G401 (cell line): ENCODE results near the gene MINDY4B. TPM values are rescaled to one million over a fixed set of nuclear protein-coding genes. Genes with fewer than 3 reads are reported as not detected.

ENCODE experiments used
- DNase-seq: peaks from one replicate; pipeline ENCODE4 v3.0.0-alpha.2; 2015; ENCODE audit warnings: low spot score
- in situ Hi-C: cut with HindIII; loops from 2 replicates; pipeline ENCODE4 v1.10.0; 2016; ENCODE audit warnings: low sequenced_read_pairs, mixed read lengths
- total RNA-seq: library from RNA; depleted of rRNA; stranded (reverse); fragments of >200 nt; shearing (Covaris generic); gene quantifications from 2 replicates; pipeline ENCODE4 v1.2.3, GENCODE V29; 2014

Gene MINDY4B
- total RNA-seq, 1 experiment from 2014 or later, result not detected

DNA sequence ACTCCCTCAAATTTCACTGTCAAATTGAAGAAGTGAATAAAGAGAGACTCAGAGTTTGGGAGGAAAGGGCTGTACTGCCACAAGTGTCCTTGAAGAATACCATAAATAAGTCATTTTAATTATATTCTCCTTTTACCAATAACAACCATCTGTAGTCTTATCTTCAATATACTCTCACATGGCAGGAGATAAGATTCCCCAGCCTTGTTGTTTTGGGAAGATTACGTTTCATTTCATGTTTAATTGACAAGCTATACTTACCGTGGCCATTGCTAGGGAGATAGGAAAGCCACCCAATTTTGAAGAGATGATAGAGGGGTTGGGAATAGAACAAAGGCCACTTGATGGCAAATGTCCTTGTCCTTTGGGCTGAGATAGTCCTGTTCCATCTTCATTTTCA, 2.3 kb downstream of the MINDY4B start:
- no peak for DNase-seq
- in situ Hi-C loops, result no loop called here

DNA sequence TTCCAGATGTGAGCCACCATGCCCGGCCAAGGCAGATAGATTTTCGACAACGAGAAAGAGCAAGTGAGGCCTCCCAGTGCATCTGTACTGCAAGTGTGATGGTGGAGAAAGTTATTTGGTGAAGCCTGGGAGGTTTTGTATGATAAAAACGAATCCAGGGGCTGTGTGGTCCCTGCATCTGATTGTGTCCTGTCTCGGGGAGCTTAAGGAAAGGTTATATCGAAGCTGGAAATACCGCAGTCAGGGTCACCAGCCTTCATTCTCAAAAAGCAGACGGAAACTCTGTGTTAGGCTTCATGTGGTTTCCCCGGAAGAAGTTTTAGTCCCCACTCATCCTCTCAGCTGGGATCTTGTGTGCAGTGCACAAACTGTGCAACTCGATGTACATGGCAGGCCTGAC, 3.4 kb downstream of the MINDY4B start:
- in situ Hi-C loops, result no loop called here
- DNase-seq, result no peak

DNA sequence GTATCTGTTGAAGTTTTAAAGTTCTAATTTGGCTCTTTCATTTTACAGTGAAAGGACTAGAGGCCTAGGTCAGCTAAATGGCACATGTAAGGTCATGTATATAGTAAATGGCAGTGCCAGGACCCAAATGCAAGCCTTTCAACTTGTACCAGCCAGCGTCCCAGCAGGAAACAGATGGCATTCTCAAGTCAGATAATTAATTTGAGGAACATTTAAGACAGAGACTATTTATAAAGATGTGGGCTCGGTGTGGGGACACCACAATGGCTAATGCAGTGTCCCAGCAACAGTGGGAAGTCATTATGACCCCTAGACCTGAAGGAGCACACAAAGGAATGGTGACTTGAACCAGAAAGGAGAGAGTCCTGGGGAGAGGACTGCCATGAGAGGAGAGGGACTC, 6.1 kb downstream of the MINDY4B start:
- in situ Hi-C loops, result no loop called here
- DNase-seq, result peak; percentile 61

DNA sequence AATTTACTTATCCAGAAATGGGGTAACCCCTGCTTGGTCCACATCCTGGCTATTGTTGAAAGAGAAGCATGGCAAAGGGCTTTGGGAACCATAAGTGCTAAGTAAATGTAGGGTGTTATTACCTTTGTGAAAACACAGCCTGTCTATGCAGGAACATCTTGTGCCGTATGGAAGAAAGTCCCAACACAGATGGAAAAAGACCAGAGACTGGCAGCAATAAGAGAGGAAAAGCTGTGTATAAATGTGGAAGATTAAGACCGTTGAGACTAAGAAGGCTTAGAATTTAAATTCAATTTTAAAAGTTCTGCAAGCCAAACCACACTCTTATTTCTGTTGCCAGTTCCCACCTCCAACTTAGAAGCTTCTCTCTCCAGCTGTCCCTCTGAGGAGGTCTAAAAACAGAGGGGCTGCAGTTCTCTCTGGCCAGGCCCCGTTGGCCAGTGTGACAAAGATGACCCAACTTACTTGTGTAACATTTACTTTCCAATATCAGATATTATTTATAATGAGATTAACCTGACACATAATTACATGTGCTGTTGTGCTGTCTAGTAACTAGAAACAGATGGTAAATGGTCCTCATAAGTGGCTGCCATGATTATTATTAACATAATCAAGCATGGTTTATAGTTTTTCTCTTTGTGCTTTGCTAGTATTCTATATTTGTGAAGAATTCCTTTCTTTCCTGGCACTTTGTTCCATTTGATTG, 7.0 kb downstream of the MINDY4B start:
- in situ Hi-C loops, result no loop called here

DNA sequence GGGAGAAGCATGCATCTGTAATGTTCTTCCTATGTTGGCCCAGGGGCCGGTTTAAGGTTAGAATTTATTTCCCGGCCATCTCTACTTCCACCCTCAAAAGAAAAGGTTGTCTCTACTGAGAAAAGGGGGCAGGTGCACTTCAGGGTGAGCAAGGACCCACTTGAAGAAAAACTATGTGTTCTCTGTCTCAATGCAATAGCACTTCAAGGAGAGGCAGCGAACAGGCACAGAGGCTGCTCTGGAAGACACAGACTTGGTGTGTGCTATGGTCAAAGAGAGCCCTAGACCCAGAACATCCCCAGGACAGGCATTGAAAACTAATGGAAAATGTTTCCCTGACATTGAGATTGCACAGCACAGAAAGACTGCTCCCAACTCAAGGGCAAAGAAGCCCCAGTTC, 7.6 kb downstream of the MINDY4B start:
- in situ Hi-C loops, result no loop called here
- DNase-seq, result no peak

More for the DNA sequence above, 7.0 kb downstream of the MINDY4B start:
- DNase-seq, result no peak

DNA sequence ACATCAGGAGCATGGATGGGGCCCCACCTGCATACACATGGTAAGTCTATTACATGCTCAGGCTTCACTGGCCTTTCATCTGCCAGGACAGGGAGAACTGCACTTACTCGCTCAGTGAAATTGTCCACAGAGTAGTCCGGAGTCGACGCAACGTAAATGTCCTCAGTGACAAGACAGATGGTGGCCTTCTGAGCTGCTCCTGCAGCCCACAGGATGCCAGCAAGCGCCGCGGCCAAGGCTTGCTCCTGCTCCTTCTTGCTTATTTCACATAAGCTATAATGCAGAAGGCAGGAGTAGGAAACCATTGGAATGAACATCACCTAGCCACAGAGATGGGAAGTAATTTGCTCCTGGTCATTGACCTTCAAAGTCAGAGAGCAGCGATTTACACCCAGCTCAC, 14.4 kb downstream of the MINDY4B start:
- in situ Hi-C loops, result no loop called here

DNA sequence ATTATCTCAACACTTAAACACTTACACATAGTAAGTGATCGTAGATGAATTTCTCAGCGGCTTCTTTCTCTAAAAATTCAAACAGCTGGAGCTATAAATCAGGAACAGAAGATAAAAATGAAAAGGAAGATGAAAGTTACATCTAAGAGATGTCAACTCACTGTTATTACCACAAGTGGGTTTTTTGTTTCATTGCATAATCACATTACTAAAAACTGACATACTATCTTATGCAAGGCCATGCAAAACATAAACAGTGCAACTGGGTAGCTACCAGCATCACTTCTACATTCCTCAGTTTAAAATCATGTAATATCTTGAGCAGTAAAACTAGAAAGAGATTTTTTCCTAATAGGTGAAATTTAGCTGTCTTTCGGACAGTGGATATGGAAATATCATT, 14.9 kb downstream of the MINDY4B start:
- DNase-seq, result no peak
- in situ Hi-C loops, result no loop called here

More for the DNA sequence above, 14.4 kb downstream of the MINDY4B start:
- peak; percentile 75 for DNase-seq

DNA sequence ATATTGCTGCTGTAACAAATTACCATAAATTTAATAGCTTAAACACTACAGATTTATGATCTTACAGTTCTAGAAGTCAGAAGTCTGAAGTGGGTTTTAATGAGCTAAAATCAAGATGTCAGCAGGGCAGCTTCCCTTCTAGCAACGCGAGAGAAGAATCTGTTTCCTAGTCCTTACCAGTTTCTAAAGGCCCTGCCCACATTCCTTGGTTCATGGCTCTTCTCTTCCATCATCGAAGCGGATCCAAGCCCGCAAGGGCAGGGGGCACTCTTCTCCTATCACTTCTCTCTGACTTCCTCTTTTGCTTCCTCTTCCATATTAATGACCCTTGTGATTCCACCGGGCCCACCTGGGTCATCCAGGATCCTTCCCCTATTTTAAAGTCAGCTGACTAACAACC, 16.1 kb downstream of the MINDY4B start:
- in situ Hi-C loops, result no loop called here
- no peak for DNase-seq

DNA sequence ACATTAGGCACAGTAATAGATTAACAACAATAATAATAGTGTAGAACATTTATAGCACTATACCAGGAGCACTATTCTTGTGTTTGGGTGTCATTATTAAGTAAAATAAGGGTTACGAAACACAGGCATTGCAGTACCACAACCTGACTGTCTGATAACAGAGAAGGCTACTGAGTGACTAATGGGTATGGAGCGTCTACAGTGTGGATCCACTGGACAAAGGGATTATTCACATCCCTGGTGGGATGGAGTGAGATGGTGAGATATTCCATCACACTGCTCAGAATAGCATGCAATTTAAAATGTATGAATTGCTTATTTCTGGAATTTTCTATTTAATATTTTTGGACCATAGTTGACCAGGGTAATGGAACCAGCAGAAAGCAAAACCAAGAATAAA, 18.2 kb downstream of the MINDY4B start:
- no peak for DNase-seq
- in situ Hi-C loops, result no loop called here

DNA sequence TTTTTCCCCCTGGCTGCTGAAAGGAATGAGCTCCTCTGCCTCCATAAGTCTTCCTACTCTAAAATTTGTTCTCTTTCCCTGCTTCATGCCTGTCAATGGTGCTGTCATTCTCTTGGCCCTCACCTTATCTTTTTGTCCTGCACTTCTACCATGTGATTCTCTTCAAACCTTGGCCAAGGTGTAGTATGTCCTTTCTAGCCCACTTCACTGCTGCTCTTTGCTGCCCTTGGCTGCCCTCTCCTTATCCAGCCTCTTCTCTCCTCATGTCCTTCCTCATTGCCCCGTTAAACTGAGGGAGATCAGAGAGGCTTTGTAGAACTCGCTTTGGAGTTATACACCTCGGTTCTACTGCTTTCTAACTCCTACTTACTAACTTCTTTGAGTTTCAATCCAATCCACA, 19.7 kb downstream of the MINDY4B start:
- DNase-seq, result no peak
- in situ Hi-C loops, result no loop called here

DNA sequence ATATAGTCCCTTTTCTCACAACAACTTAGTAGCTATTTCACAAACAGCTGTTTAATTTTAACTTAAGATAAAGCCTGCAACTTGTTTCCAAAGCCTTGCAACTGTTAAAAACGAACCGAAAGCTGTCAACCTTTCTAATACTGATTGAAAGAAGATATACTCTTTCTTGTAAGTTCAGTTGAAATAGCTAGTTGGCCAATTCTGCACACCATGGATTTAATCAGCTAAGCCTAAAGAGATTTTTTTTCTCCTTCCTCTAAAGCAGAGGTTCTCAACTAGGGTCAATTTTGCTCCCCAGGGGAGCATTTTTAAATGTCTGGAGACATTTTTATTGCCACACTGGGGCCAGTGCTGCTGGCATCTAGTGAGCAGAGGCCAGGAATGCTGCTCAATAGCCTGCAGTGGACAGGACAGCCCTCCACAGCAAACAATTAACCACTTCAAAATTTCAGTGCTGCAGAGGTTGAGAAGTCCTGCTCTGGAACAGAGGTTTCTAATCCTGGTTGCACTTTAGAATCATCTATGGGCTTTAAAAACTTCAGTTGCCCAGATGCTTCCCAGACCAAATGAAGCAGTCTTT, 26.2 kb downstream of the MINDY4B start:
- in situ Hi-C loops, result no loop called here
- no peak for DNase-seq

DNA sequence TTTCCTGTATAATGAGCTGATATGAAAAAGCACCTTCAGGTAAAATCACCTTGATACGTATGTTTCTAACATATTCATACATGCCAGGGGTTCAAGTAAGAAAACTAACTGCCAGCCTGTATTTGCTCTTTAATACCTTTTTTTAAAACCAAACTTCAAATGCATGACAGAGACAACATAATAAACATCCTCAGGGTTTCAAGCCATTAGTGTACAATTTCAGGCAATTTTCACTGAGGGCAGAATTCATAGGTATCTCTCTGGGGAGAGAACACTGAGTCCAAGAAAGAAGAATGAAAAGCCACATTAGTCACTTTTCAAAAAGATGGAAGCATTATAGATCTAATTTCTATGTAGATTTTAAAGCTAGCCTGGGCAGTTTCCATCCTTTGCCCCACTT, 26.9 kb downstream of the MINDY4B start:
- DNase-seq, result no peak
- in situ Hi-C loops, result no loop called here

DNA sequence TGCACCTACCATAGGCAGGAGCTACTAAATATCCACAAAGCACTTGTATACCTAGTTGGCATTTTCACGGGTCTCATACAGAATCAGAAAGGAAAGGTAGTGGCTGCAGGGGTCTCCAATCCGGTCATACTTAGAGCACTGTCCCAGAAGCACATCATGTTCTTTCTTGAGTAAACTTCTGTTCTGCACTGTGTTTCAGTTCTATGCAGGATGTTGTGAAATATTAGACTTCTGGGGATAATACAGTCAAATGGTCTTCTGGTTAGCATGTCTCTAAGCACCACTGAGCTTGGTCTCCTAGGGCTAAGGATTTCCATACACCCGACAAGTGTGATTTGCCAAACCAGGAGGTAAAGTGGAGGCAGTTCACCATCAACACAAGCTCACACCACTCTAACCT, 27.9 kb downstream of the MINDY4B start:
- no peak for DNase-seq
- in situ Hi-C loops, result no loop called here

DNA sequence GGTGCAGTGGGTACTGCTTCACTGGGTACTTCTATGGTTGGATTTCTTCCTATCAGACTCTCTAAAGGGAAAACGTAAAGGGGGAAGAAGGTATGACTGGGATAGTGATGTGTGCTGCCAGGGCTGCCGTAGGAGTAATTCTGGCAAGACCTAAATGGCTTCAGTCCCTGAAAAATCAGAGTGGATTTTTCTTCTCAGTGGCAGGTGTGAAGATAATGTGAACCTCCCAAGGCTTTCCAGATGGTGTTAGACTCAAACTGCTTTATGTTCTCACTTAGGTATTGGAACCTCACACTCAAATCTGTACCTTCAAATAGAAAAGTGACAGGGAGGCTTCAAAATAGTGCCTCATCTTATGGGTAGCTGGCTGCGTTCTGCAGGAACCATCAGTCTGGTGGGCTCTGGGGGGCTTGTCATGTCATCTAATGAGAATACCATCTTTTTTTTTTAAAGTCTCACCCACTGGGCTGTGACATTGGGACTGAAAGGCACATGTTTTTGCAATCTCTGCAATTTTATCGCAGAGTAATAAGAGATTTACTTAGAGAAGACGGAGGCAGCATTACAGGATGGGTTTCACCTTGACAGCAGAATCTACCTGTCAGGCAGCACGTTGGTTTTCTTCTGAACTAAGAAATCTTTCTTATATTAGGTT, 28.5 kb downstream of the MINDY4B start:
- peak; percentile 19 for DNase-seq
- in situ Hi-C loops, result no loop called here

DNA sequence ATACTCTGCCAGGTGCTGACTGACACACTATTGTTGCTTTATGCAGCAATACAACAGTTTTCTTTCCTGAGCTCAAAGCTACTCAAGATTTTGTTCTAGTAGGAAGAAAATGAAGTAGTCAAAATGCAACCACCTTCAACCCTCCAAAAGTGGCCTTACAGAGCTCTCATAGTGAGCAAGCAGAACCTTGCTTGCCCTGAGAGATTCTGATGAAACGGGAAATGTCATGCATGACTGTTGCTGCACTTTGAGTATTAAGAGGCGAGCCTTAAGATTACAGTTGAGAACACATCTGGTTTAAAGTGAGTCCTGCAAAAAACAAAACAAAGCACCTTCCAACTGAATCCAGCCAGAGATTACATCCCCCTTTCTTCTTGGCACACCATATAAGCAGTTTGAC, 29.7 kb downstream of the MINDY4B start:
- in situ Hi-C loops, result no loop called here

DNA sequence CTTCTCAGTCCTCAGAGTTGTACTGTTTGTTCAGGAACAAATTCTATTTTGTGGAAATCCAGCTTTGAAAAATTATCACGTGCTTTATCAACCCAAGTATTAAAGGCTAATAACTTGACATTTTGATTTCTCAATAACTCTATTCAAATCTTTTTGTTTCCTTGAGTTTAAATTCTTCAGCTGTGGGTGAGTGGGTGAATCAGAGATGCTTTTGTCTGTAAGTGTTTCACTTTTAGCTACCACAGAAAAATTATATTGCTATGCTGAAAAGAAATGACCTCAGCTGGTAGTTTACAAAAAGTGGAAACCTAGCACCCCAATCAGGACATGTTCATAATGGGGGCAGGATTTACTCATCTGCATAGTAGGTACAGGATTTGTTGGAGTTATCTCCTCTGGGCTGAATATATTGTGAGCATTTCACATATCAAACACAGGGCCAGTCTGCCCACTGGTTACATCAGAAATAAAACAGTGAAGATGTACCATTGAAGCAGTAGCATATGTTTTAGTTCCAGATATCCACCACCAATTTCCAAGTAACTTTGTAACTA, 30.5 kb downstream of the MINDY4B start:
- in situ Hi-C loops, result no loop called here
- no peak for DNase-seq

More for the DNA sequence above, 29.7 kb downstream of the MINDY4B start:
- no peak for DNase-seq

DNA sequence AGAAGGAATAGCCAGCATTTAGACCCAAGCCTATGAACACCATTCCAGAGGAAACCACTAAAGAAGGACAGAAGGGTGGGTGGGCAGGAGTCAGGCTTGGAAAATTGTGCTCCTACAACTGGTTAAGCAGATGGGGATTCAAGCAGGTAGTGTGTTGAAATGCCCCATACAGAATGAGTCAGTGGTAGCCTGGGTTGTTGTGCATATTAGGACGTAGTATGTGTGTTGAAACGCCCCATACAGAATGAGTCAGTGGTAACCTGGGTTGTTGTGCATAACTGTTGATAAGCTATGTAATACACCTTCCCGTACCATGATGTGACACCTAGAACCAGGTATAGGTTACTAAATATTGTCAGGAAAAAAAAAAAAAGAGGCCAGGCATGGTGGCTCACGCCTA, 34.0 kb downstream of the MINDY4B start:
- no peak for DNase-seq
- in situ Hi-C loops, result no loop called here

DNA sequence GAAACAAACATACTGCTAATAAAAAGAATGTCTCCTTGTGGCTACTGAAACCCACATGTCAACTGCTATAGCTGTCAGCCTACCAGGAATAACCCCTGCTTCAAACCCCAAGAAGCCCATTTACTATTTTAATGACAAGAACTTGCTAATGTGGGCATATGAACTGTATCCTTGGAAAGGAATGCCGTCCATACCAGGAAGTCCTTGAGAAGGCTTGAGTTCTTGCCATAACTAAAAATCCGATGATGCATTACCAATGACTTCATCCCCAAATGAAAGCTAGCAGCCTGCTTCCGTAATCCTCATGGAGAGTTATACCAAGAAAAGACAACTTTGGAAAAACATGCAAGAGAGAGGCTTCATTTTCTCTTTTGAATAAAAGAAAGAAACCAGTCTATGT, 34.8 kb downstream of the MINDY4B start:
- no peak for DNase-seq
- in situ Hi-C loops, result no loop called here

DNA sequence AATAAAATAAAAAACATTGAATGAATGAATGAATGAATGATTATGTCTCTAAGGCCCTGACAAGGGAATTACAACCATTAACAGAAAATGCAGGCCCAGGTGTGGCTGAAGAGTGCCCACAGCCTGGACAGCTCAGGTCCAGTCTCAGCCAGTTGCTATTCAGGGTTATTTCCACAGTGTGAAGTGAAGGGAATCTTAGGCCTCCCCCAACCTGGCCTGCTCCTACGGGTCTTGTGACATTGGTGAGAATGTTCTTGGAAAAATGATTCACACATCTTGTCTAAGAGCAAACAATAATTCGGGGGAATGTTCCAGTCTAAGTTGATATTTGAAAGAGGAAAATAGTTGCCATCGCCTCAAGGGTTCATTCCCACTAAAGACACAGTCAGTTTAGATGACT, 37.0 kb downstream of the MINDY4B start:
- in situ Hi-C loops, result no loop called here
- DNase-seq, result no peak

DNA sequence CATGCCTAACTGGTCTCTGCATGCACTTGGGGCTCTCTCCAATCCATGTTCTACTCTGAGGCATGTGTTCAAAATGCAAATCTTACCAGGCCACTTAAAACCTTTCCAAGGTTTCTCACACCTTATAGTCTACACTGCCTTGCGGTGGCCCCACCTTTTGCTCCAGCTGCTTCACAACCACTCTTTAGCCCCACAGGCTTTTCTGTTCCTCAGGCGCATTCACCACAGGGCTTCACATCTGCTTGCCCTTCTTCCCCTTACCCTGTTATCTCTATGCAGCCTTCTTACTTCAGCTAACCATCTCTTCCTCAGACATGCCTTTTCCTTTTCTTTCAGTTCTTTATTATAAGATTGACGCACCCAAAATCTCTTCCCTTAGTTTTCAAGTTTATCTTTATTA, 37.8 kb downstream of the MINDY4B start:
- in situ Hi-C loops, result no loop called here
- no peak for DNase-seq
